Vagina (tissue), 2 donors: ENCODE measurements around the gene EEF1G. TPM values are rescaled to one million over a fixed set of nuclear protein-coding genes. Genes with fewer than 3 reads are reported as not detected.
"Not testable (repeated sequence)": the region's sequence is repeated elsewhere in the genome, so short reads cannot be mapped to it uniquely, and the experiment has no call there.

Experiments
- DNase-seq, 2 donors: peaks; one replicate each; pipeline ENCODE4 v3.0.0-alpha.2; 2017; ENCODE audit errors: extremely low spot score in 2 of 2
- H3K27ac ChIP-seq: fragments of 200-600 bp; sonication (generic); one replicate; pipeline ENCODE4 v1.5.1; 2019
- H3K27me3 ChIP-seq: fragments of 200-600 bp; sonication (generic); one replicate; pipeline ENCODE4 v1.5.1; 2019
- H3K36me3 ChIP-seq, 2 donors: fragments of 200-600 bp; sonication (generic); one replicate each; pipeline ENCODE4 v1.5.1; 2017 to 2019
- H3K4me1 ChIP-seq: fragments of 200-600 bp; sonication (generic); one replicate; pipeline ENCODE4 v1.5.1; 2019
- H3K4me3 ChIP-seq, 2 donors: fragments of 200-600 bp; sonication (generic); 1 replicate in 1 of 2; 2 replicates in 1 of 2; pipeline ENCODE4 v1.5.1; 2016 to 2019
- H3K9me3 ChIP-seq: fragments of 200-600 bp; sonication (generic); one replicate; pipeline ENCODE4 v1.5.1; 2019
- POLR2A ChIP-seq, 2 donors: fragments of 450-650 bp; IDR thresholded peaks; one replicate each; pipeline ENCODE4 v1.6.1; 2017; ENCODE audit warnings: antibody characterized with exemption in 2 of 2, mild to moderate bottlenecking in 2 of 2, moderate library complexity in 2 of 2
- POLR2AphosphoS5 ChIP-seq, 2 donors: sonication (generic); formaldehyde crosslinking; IDR thresholded peaks; one replicate each; pipeline ENCODE4 v1.9.0; 2017; ENCODE audit warnings: antibody characterized with exemption in 2 of 2, mild to moderate bottlenecking in 2 of 2, low read depth in 1 of 2; ENCODE audit not compliant: insufficient read depth in 1 of 2
- intact Hi-C: fragments of 100-400 bp; cut with DNase I; formaldehyde crosslinking; loops from one replicate; pipeline ENCODE4 v1.15.1; 2023
- total RNA-seq: library from RNA; depleted of rRNA; stranded (reverse); fragments of >200 nt; gene quantifications from one replicate; pipeline ENCODE4 v1.2.3, GENCODE V29; 2016
- TF ChIP-seq, protein P1 (sequence below), 3 experiments: fragments of 450-650 bp in 2 of 3; fragments of 200-600 bp in 1 of 3; sonication (generic) in 1 of 3; IDR thresholded peaks; one replicate each; pipeline ENCODE4 v1.5.1; 2017 to 2019; ENCODE audit warnings: antibody characterized with exemption in 3 of 3, mild to moderate bottlenecking in 2 of 3, moderate library complexity in 2 of 3

The EEF1G gene
- total RNA-seq, 1 donor from 2014 or later = 1,183 TPM

- Histone ChIP-seq H3K4me3 (no peak overlapping the region), H3K9me3 (no peaks in the 10 kb centered on the region), H3K4me1 (peaks cover 29% of the 10 kb centered on the region), H3K27ac (no peak overlapping the region), H3K36me3 (peaks cover 0 to 29% of the 10 kb centered on the region in 2 donors), H3K27me3 (no peaks in the 10 kb centered on the region)
- intact Hi-C loops = no loop called here
- no peak for DNase-seq
- no peak for TF ChIP-seq POLR2A (IDR thresholded peaks at IDR 0.05)
- no peak for TF ChIP-seq POLR2AphosphoS5 (IDR thresholded peaks at IDR 0.05; ENCODE audit: insufficient read depth in 1 of 2, low read depth in 1 of 2)
- TF ChIP-seq, protein P1, sequence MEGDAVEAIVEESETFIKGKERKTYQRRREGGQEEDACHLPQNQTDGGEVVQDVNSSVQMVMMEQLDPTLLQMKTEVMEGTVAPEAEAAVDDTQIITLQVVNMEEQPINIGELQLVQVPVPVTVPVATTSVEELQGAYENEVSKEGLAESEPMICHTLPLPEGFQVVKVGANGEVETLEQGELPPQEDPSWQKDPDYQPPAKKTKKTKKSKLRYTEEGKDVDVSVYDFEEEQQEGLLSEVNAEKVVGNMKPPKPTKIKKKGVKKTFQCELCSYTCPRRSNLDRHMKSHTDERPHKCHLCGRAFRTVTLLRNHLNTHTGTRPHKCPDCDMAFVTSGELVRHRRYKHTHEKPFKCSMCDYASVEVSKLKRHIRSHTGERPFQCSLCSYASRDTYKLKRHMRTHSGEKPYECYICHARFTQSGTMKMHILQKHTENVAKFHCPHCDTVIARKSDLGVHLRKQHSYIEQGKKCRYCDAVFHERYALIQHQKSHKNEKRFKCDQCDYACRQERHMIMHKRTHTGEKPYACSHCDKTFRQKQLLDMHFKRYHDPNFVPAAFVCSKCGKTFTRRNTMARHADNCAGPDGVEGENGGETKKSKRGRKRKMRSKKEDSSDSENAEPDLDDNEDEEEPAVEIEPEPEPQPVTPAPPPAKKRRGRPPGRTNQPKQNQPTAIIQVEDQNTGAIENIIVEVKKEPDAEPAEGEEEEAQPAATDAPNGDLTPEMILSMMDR (IDR thresholded peaks at IDR 0.05) = no peak
These were observed 15.4 kb upstream of the EEF1G start for GRCh38 chr11:62588966-62589637.

DNA sequence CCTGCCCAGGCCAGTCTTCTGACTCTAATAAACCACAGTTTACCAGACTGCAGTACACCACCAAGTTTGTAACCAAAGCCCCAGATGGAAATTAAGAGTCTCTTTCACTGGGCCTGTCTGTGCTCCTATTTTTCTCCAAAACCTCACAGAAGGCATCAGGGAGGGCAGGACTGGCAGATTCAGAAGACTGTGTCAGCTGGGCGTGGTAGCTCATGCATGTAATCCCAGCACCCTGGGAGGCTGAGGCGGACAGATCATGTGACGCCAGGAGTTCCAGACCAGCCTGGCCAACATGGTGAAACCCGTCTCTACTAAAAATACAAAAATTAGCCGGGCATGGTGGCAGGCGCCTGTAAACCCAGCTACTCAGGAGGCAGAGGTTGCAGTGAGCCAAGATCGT is 11.7 kb upstream of the EEF1G start:
- H3K4me1 ChIP-seq, H3K27me3 ChIP-seq, intact Hi-C loops, H3K9me3 ChIP-seq, DNase-seq, H3K4me3 ChIP-seq, H3K27ac ChIP-seq: not testable (repeated sequence)
- H3K36me3 ChIP-seq = peaks cover 0 to 25% of the 10 kb centered on the region in 2 donors

- H3K4me3 ChIP-seq, intact Hi-C loops: not testable (repeated sequence)
- H3K36me3 ChIP-seq = peaks cover 0 to 30% of the 10 kb centered on the region in 2 donors
These were observed 8.0 kb upstream of the EEF1G start for GRCh38 chr11:62581735-62582134.

DNA sequence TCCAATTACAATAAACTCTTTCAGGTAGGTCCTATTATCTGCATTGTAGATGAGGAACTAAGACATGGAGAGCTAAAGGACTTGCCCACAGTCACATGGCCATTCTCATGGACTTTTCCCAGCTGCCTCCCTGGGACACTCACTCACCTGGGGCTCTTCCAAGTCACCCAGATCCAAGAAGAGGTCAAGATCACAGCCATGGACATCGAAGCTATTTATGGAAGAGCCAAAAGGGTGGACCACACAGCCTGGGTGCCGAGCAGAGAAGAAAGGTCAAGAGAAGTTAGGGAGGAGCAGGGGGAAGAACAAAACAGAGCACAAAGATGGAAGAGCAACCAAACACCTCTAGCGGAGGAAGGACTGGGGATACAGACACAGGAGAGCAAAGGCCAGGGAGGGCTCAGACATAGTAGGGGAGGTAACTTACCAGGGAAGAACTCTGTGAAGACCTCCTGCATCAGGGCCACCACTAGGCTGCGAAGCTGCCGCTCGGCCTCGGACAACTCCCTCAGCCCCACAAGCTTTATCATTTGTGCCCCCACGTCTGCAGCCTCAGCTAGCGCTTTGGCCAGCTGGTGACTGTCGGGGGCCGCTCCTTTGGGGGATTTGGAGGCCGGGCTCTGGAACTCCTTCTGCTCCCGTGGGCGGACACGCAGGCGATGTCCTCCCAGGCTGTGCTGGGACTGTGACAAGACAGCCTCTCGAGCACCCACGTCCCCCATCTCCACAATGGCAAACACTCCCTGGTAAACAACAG is 7.4 kb upstream of the EEF1G start:
- H3K27me3 ChIP-seq = no peaks in the 10 kb centered on the region
- H3K4me3 ChIP-seq = no peak overlapping the region
- H3K4me1 ChIP-seq = peaks cover 10% of the 10 kb centered on the region
- TF ChIP-seq POLR2AphosphoS5 (IDR thresholded peaks at IDR 0.05; ENCODE audit: insufficient read depth in 1 of 2, low read depth in 1 of 2) = no peak
- TF ChIP-seq, protein P1 (IDR thresholded peaks at IDR 0.05) = no peak
- no peak for TF ChIP-seq POLR2A (IDR thresholded peaks at IDR 0.05)
- intact Hi-C loops = no loop called here
- peaks cover 0 to 30% of the 10 kb centered on the region in 2 donors for H3K36me3 ChIP-seq
- H3K9me3 ChIP-seq = no peaks in the 10 kb centered on the region
- no peak for DNase-seq
- H3K27ac ChIP-seq = no peak overlapping the region

More at GRCh38 chr11:62581735-62582134, 8.0 kb upstream of the EEF1G start:
- not testable (repeated sequence) for H3K27me3 ChIP-seq, DNase-seq, H3K4me1 ChIP-seq, H3K9me3 ChIP-seq, H3K27ac ChIP-seq

DNA sequence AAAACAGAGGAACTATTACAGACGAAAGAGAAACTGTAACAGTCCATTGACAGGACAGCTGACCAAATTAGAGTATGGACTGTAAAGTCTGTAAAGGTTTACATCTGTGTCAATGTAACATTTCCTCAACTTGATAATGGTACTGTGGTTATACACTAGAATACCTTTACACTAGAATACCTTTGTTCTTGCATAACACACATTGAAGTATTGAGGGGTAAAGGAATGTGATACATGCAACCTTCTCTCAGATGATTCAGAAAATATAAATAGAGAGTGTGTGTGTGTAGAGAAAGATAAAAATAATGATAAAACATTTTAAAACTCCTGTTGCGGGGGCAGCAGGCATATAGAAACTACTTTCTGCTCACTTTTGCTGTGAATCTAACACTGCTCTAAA is 5.6 kb upstream of the EEF1G start:
- no peak for DNase-seq
- intact Hi-C loops = no loop called here
- Histone ChIP-seq H3K4me3 (no peak overlapping the region), H3K27me3 (no peaks in the 10 kb centered on the region), H3K27ac (no peak overlapping the region), H3K36me3 (peaks cover 0 to 23% of the 10 kb centered on the region in 2 donors), H3K9me3 (no peaks in the 10 kb centered on the region), H3K4me1 (peaks cover 29% of the 10 kb centered on the region)
- no peak for TF ChIP-seq POLR2AphosphoS5 (IDR thresholded peaks at IDR 0.05; ENCODE audit: insufficient read depth in 1 of 2, low read depth in 1 of 2)
- no peak for TF ChIP-seq POLR2A (IDR thresholded peaks at IDR 0.05)
- TF ChIP-seq, protein P1 (IDR thresholded peaks at IDR 0.05) = no peak

- Histone ChIP-seq H3K36me3 (peaks cover 0 to 23% of the 10 kb centered on the region in 2 donors), H3K27ac (no peak overlapping the region), H3K4me1 (peaks cover 29% of the 10 kb centered on the region), H3K27me3 (no peaks in the 10 kb centered on the region), H3K4me3 (no peak overlapping the region), H3K9me3 (no peaks in the 10 kb centered on the region)
- intact Hi-C loops = no loop called here
- DNase-seq = no peak
- TF ChIP-seq, protein P1 (IDR thresholded peaks at IDR 0.05) = no peak
- TF ChIP-seq POLR2A (IDR thresholded peaks at IDR 0.05) (no peak), POLR2AphosphoS5 (IDR thresholded peaks at IDR 0.05; ENCODE audit: insufficient read depth in 1 of 2, low read depth in 1 of 2) (no peak)
These were observed 4.8 kb upstream of the EEF1G start for GRCh38 chr11:62578541-62578940.
